Neuron (in vitro differentiated cells): ENCODE measurements around the gene SNRPA.
"Not testable (repeated sequence)": the region's sequence is repeated elsewhere in the genome, so short reads cannot be mapped to it uniquely, and the experiment has no call there.

ENCODE experiments used
- H2AFZ ChIP-seq: one replicate; pipeline ENCODE4 v1.6.1; 2013; ENCODE audit warnings: low read depth, mild to moderate bottlenecking, inconsistent platforms, low read length, moderate library complexity
- H3K27me3 ChIP-seq: one replicate; pipeline ENCODE4 v1.6.1; 2013; ENCODE audit warnings: low read length; ENCODE audit not compliant: insufficient read depth
- H3K36me3 ChIP-seq: one replicate; pipeline ENCODE4 v1.6.1; 2013; ENCODE audit warnings: low read length; ENCODE audit not compliant: insufficient read depth
- H3K4me1 ChIP-seq: one replicate; pipeline ENCODE4 v1.6.1; 2013; ENCODE audit warnings: low read length; ENCODE audit not compliant: insufficient read depth
- H3K4me3 ChIP-seq: 2 replicates; pipeline ENCODE4 v1.5.1; 2013; ENCODE audit warnings: mild to moderate bottlenecking, low read length, moderate library complexity
- H3K9me3 ChIP-seq: one replicate; pipeline ENCODE4 v1.6.1; 2013; ENCODE audit warnings: low read length

Gene SNRPA

DNA sequence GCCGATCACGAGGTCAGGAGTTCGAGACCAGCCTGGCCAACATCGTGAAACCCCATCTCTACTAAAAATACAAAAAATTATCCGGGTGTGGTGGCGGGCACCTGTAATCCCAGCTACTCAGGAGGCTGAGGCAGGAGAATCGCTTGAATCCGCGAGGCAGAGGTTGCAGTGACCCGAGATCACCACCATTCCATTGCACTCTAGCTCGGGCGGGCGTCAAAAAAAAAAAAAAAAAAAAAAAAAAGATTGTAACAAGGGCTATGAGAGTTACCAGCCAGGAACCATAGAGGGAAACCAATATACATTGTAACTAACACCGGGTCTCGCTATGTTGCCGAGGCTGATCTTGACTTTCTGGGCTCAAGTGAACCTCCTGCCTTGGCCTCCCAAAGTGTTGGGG is 18.7 kb upstream of the SNRPA start:
- peaks cover 81% of the 10 kb centered on the region for H3K36me3 ChIP-seq

DNA sequence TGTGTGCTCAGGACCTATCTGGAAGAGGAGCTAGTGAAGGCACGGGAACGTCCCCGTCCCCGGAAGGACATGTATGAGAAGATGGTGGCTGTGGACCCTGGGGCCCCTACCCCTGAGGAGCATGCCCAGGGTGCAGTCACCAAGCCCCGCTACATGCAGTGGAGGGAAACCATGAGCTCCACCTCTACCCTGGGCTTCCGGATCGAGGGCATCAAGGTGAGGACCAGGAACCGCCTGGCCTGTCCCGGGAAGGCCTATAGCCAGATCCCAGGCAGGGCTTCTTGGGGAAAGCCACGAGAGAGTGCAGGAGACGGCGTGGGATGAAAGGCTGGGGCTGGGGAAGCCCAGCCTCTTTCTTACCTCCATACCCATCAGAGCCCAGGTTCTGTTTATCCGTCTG is 17.9 kb upstream of the SNRPA start:
- peaks cover 2% of the 10 kb centered on the region for H3K9me3 ChIP-seq
- no peak overlapping the region for H2AFZ ChIP-seq
- no peak overlapping the region for H3K4me3 ChIP-seq
- H3K4me1 ChIP-seq = no peaks in the 10 kb centered on the region
- H3K36me3 ChIP-seq = peaks cover 76% of the 10 kb centered on the region
- H3K27me3 ChIP-seq = no peaks in the 10 kb centered on the region

More for the DNA sequence above, 18.7 kb upstream of the SNRPA start:
- not testable (repeated sequence) for H3K9me3 ChIP-seq, H2AFZ ChIP-seq, H3K27me3 ChIP-seq, H3K4me3 ChIP-seq, H3K4me1 ChIP-seq

DNA sequence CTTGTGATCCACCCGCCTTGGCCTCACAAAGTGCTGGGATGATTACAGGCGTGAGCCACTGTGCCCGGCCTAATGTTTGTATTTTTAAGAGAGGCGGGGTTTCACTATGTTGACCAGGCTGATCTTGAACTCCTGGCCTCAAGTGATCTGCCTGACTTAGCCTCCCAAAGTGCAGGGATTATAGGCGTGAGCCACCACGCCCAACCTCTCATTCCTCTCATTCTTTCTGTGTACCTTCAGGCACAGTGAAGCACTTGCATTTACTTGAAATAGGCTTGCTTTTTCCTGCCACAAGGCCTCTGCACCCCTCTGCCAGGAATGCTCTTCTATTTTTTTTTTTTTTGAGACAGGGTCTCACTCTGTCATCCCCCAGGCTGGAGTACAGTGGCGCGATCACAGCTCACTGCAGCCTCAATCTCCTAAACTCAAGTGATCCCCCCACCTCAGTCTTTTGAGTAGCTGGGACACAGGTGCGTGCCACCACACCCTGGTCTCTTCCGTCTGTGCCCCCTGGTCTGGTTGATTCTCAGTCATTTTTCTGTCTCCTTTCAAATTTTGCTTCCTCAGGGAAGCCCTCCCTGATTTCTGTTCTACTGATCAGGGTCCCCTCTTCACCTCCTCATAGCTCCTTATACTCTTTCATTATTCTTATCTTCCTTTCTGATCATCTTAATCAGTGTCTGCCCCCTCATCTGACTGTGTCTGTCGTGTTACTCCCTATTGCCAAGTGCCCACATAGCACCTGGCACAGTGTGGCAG is 15.8 kb upstream of the SNRPA start:
- no peaks in the 10 kb centered on the region for H3K4me1 ChIP-seq
- peaks cover 82% of the 10 kb centered on the region for H3K36me3 ChIP-seq
- H3K4me3 ChIP-seq = no peak overlapping the region
- H3K27me3 ChIP-seq = no peaks in the 10 kb centered on the region
- no peak overlapping the region for H2AFZ ChIP-seq
- peaks cover 2% of the 10 kb centered on the region for H3K9me3 ChIP-seq

DNA sequence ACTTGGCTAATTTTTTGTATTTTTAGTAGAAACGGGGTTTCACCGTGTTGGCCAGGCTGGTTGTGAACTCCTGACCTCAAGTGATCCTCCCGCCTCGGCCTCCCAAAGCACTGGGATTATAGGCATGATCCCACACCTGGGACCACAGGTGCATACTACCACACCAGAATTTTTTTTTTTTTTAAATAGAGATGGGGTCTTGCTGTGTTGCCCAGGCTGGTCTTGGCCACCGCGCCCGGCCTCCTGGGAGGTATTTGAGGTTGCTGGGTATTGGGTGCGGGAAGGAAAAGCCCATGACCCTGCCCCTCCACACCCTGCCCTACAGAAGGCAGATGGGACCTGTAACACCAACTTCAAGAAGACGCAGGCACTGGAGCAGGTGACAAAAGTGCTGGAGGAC is 14.3 kb upstream of the SNRPA start:
- H2AFZ ChIP-seq = no peak overlapping the region
- no peaks in the 10 kb centered on the region for H3K4me1 ChIP-seq
- H3K27me3 ChIP-seq = no peaks in the 10 kb centered on the region
- H3K9me3 ChIP-seq = no peaks in the 10 kb centered on the region
- H3K36me3 ChIP-seq = peaks cover 68% of the 10 kb centered on the region
- H3K4me3 ChIP-seq = no peak overlapping the region

DNA sequence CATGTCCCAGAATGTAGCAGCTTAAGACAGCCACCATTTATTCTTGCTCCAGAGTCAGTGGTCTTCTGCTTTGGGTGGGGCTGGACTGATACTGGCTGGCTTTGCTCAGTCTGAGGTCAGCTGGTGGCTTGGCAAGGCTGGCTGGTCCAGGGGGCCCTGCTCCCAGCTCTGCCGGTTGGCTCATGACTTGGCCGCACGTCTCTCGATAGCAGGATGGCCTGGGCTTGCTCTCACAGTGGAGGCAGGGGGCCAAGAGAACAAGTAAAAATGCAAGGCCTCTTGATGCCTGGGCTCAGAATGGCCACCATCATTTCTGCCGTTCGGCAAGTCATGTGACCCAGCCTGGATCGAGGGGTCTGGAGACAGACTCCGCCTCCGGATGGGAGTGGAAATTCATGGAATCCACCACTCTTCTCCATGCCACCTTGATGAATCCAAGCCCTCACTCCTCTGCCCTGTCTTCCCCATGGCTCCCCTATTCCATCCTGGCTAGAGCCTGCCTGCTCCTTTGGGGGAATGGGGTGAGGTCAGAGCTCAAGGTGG is 13.8 kb upstream of the SNRPA start:
- Histone ChIP-seq H3K4me1 (no peaks in the 10 kb centered on the region), H3K27me3 (no peaks in the 10 kb centered on the region), H3K36me3 (peaks cover 66% of the 10 kb centered on the region), H3K9me3 (no peaks in the 10 kb centered on the region), H3K4me3 (no peak overlapping the region), H2AFZ (no peak overlapping the region)

DNA sequence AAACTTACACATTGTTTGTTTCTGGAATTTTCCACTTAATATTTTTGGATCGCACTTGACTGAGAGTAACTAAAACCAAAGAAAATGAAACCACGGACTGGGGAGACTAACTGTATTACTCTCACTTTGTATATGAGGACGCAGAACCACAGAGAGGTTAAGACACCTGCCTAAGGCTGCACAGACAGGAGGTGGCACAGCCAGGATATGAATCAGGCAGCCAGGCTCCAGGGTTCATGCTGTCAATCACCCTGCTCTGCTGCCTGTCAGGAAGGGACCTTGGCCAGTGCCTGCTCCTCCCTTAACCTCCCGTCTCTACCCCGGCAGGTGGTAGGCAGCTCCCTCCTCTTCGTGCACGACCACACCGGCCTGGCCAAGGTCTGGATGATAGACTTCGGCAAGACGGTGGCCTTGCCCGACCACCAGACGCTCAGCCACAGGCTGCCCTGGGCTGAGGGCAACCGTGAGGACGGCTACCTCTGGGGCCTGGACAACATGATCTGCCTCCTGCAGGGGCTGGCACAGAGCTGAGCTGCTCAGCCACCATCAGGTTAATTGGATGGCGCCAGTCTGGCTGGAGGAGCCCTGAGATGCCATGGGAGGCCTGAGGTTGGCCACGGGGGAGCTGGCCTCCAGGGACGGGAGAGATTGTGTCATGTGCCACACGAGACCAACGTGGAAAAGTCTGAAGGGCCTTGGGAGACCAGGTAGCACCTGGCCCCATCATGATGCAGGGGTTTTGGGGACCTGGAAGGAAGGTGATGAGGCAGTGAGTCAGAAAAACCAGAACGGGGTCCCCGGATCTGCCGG is 11.8 kb upstream of the SNRPA start:
- no peaks in the 10 kb centered on the region for H3K9me3 ChIP-seq
- no peaks in the 10 kb centered on the region for H3K27me3 ChIP-seq
- H3K4me1 ChIP-seq = no peaks in the 10 kb centered on the region
- H3K4me3 ChIP-seq = no peak overlapping the region
- no peak overlapping the region for H2AFZ ChIP-seq
- H3K36me3 ChIP-seq = peaks cover 52% of the 10 kb centered on the region

DNA sequence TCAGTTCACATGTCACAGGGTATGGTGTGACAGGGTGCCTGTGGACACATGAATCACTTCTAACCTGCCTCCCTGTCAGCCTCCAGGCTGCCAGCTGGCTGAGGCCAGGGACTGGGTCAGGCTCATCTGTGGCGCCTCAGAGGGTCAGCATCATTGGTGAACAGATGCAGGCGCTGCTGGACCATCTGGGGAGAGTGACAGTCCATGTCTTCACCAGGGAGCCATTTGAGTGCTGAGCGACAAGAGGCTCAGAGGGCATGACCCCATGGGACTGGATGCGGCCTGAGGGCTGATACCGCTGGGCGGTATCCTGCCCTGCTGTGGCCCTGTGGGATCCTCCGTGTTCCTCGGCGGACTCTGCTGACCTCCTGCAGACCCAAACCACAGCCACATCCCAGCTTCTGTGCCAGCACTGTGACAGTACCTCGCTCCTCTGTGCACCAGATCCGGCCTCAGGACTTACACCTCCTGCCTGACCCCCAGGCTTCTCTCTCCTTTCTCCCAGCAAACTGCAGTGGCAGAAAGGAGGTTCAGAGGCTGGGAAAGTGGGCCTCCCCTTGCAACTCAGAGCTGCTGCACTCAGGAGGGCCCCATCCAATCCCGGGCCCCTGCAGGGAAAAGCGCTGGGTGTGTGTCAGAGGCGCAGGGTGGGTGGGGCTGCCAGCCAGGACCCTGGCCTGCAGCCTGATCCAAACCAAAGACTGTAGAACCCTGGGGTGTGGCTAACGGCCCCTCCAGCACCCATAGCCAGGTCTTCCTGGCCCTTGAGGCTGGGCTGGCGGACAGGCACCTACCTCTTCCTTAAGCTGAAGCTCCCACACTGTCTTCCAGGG is 10.9 kb upstream of the SNRPA start:
- Histone ChIP-seq H2AFZ (no peak overlapping the region), H3K9me3 (no peaks in the 10 kb centered on the region), H3K27me3 (no peaks in the 10 kb centered on the region), H3K4me1 (no peaks in the 10 kb centered on the region), H3K36me3 (peaks cover 44% of the 10 kb centered on the region), H3K4me3 (no peak overlapping the region)

DNA sequence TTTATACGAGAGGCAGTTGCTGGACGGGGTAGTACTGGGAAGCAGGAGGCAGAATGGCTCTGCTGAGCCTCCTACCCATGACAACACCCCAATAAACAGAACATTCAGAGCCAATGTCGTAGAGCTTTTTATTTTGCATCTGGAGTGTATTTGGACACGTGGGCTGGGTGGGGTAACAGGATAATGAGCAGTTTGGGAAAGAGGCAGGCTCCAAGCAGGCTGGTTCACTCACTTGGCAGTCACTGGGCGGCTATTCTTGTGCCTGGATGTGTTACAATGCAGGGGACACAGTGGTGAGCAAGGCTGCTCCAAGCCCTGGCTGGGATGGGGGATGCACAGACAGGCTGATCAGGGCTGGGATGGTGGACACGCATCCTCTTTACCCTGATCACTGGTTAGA is 10.3 kb upstream of the SNRPA start:
- Histone ChIP-seq H3K36me3 (peaks cover 38% of the 10 kb centered on the region), H3K9me3 (no peaks in the 10 kb centered on the region), H2AFZ (no peak overlapping the region), H3K4me1 (no peaks in the 10 kb centered on the region), H3K4me3 (no peak overlapping the region), H3K27me3 (no peaks in the 10 kb centered on the region)

DNA sequence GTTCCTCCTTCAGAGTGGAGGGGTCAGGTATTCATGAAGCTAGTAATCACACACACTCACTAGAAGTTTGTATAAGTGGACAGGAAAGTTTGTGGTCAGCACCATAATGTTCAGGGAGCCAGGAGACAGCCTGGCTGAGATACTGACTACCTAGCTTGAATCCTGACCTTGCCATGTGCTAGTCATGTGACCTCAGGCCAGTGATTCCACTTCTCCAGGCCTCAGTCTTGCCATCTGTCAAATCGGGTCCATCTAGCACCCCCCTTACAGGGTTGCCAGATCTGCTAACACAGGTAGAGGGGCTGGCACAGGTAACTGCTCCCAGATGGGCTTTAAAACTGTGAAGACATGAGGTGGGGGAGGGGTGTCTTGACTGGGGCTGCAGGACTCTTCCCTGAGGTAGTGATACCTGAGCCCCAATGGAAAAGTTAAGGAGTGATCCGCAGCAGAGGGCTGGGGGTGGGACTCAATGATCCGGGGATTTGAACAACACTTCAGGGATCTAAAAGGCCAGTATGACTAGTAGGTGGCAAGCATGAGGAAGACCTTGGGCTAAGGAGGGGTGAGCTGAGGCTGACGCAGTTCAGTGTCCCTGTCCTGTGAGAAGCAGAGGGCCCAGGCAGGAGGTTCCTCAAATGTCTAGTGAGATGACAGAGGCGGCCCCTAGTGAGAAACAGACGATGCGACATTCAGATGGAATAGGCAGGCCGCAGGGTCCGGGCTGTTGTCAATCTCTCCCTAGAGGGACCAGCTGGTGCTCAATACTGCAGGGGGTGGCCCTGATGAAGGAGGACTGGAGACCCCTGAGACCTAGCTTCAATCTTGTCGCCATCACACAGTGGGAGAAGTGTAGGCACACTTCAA is 9.2 kb upstream of the SNRPA start:
- H3K36me3 ChIP-seq = peaks cover 30% of the 10 kb centered on the region
- no peaks in the 10 kb centered on the region for H3K27me3 ChIP-seq
- H3K4me3 ChIP-seq = no peak overlapping the region
- H3K9me3 ChIP-seq = no peaks in the 10 kb centered on the region
- H3K4me1 ChIP-seq = no peaks in the 10 kb centered on the region
- no peak overlapping the region for H2AFZ ChIP-seq

DNA sequence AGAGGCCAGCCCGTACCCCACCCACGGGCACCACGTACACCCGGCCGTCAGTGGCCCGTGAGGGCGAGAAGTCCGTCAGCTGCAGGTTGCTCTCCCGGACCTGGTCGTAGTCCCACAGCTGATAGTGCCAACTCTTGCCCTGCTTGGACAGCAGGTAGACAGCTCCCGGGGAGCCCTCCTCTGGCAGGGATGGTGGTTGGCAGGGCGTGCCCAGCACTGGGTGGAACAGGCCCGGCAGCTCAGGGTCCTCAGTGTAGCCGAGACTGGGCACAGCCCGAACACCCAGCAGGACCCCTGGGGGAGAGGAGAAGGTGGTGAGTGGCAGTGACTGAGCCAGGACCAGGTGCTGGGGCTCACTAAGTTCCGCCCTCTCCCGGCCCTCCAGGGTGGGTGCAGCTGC is 8.5 kb upstream of the SNRPA start:
- H3K4me1 ChIP-seq = no peaks in the 10 kb centered on the region
- no peak overlapping the region for H2AFZ ChIP-seq
- H3K4me3 ChIP-seq = no peak overlapping the region
- H3K9me3 ChIP-seq = no peaks in the 10 kb centered on the region
- peaks cover 22% of the 10 kb centered on the region for H3K36me3 ChIP-seq
- H3K27me3 ChIP-seq = no peaks in the 10 kb centered on the region

DNA sequence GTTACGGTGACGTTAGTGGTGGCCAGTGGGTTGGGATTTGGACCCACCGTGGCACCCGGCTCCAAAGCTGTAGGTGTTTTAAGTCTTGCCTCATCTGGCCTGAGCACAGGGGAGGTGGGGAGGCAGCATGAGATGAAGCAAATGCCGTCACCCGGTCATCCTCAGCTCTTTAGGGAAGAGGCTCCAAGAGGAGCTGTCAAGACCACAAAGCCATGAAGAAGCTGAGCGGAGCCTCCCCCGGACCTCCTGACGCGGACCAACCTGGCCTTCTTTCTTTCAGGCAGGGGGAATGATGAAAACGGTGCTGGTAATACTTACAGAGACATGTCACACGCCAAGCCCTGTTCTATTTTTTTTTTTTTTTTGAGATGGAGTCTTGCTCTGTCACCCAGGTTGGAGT is 8.1 kb upstream of the SNRPA start:
- no peak overlapping the region for H3K4me3 ChIP-seq
- no peaks in the 10 kb centered on the region for H3K27me3 ChIP-seq
- H3K36me3 ChIP-seq = peaks cover 21% of the 10 kb centered on the region
- H3K9me3 ChIP-seq = no peaks in the 10 kb centered on the region
- H3K4me1 ChIP-seq = no peaks in the 10 kb centered on the region
- no peak overlapping the region for H2AFZ ChIP-seq

DNA sequence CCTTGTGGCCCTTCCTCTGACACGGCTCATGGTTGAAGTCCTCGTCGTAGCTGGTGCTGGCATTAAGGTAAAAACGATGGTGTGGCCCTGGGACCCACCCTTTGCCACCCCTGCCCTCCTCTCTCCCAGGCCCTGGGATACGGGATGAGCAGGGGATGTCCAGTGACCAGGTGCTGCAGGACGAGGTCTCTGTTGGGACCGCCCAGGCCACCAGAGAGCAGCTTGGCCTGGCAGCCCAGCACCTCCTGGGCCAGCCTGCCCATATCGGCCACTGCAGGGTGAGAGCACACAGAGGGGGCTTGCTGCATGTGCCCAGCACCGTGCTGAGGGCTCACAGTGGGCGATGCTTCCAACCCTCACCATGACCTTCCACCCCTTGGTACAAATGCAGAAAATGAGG is 7.1 kb upstream of the SNRPA start:
- Histone ChIP-seq H2AFZ (no peak overlapping the region), H3K4me3 (no peak overlapping the region), H3K36me3 (peaks cover 15% of the 10 kb centered on the region), H3K4me1 (no peaks in the 10 kb centered on the region), H3K27me3 (no peaks in the 10 kb centered on the region), H3K9me3 (no peaks in the 10 kb centered on the region)
